ENCODE results near the gene MAP2. TPM values are rescaled to one million over a fixed set of nuclear protein-coding genes. Genes with fewer than 3 reads are reported as not detected.

Gene MAP2
- total and polyA plus RNA-seq, 10 of the 15 experiments (the other 5 are each of a cell fraction or from before 2014, with no cell fraction given) = 0.01 TPM; not detected in 9

DNA sequence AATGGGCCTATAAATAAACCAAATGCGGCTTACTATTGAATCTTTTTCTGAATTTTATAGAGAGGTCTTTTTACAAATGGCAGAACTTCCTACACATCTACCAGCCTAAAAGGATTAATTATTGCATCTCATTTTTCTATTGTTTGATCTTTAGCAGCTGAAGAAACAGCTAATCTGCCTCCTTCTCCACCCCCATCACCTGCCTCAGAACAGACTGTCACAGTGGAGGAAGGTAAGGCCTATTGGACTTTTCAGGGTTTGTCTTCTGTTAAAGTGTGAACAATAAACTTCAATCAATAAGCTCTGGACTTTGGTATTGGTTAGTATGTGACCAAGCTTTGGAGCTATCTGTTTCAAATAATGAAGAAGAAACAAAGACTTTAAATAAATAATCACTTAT is 256.7 kb downstream of the MAP2 start:
- no peak overlapping the region for H3K4me3 ChIP-seq
- RAD21 ChIA-PET (ENCODE audit: unreplicated experiment) = no interaction called here
- CTCF ChIA-PET = interaction anchor here (0.6 kb wide), 1 partner anchor 347 kb away, joined by 3 read pairs; no protein-coding TSS in a partner anchor
- SMC1A ChIA-PET (ENCODE audit: uncharacterized antibody, unreplicated experiment) = interaction anchor here (1.4 kb wide), 1 partner anchor 19 kb away, joined by 4 read pairs; no protein-coding TSS in a partner anchor
- H3K4me1 ChIP-seq (ENCODE audit: control insufficient read depth, insufficient read depth, low read length) = no peaks in the 10 kb centered on the region
- H4K20me1 ChIP-seq (ENCODE audit: control insufficient read depth, insufficient read depth) = no peaks in the 10 kb centered on the region
- no peaks in the 10 kb centered on the region for H3K36me3 ChIP-seq (ENCODE audit: control insufficient read depth in 2 of 2, insufficient read depth in 2 of 2, low read length in 1 of 2)
- TF ChIP-seq HDAC6 (IDR thresholded peaks at IDR 0.05; ENCODE audit: unreplicated experiment) (no peak), IRF4 (IDR thresholded peaks at IDR 0.05; ENCODE audit: low read depth, low read length) (no peak), MYB (IDR thresholded peaks at IDR 0.05; ENCODE audit: borderline replicate concordance, low read depth, low read length) (no peak)
- no peak overlapping the region for H3K9ac ChIP-seq (ENCODE audit: control insufficient read depth, insufficient read depth, low read length)
- no TSS peak for BruUV-seq (replicated peaks)
- DNase-seq (ENCODE audit: low read depth, low spot score) (no peak), FAIRE-seq (no peak), ATAC-seq (no peak)
- H2AFZ ChIP-seq (ENCODE audit: control insufficient read depth, low read depth, low read length) = no peak overlapping the region
- H3K4me2 ChIP-seq (ENCODE audit: control insufficient read depth, insufficient read depth) = no peak overlapping the region
- no peaks in the 10 kb centered on the region for H3K27me3 ChIP-seq (replicated peaks in 1 of 2; ENCODE audit: control insufficient read depth in 2 of 2, insufficient read depth in 2 of 2, low read length in 1 of 2)
- POLR2A ChIA-PET = no interaction called here
- no peak overlapping the region for H3K27ac ChIP-seq (ENCODE audit: control insufficient read depth, insufficient read depth)
- 90% methylated on average over 1 of the region's 1 CpG for WGBS (ENCODE audit: insufficient coverage, insufficient replicate concordance, low lambda C conversion rate, missing lambda C conversion rate)
- no peaks in the 10 kb centered on the region for H3K9me3 ChIP-seq (replicated peaks; ENCODE audit: control insufficient read depth, insufficient read depth, low read length)
- intact Hi-C loops (cut with micrococcal nuclease; ENCODE audit: unreplicated experiment) = no loop called here
- no peaks in the 10 kb centered on the region for H3K79me2 ChIP-seq (ENCODE audit: control insufficient read depth, insufficient read depth, low read length)
- in situ Hi-C loops (cut with MboI) = no loop called here

GRCh38 chr2:209681201-209681735 is 257.4 kb downstream of the MAP2 start:
- DNase-seq (ENCODE audit: low read depth, low spot score) (no peak), FAIRE-seq (no peak), ATAC-seq (no peak)
- H3K27me3 ChIP-seq (replicated peaks in 1 of 2; ENCODE audit: control insufficient read depth in 2 of 2, insufficient read depth in 2 of 2, low read length in 1 of 2) = no peaks in the 10 kb centered on the region; a peak in 1 of 4 replicates
- in situ Hi-C loops (cut with MboI) (no loop called here), intact Hi-C loops (cut with micrococcal nuclease; ENCODE audit: unreplicated experiment) (no loop called here)
- WGBS (ENCODE audit: insufficient coverage, insufficient replicate concordance, low lambda C conversion rate, missing lambda C conversion rate) = 32% methylated on average over 1 of the region's 1 CpG
- no peak overlapping the region for H3K9ac ChIP-seq (ENCODE audit: control insufficient read depth, insufficient read depth, low read length)
- CTCF ChIA-PET = no interaction called here
- POLR2A ChIA-PET = no interaction called here
- SMC1A ChIA-PET (ENCODE audit: uncharacterized antibody, unreplicated experiment) = interaction anchor here (1.4 kb wide), 1 partner anchor 18 kb away, joined by 4 read pairs; no protein-coding TSS in a partner anchor
- no peaks in the 10 kb centered on the region for H3K9me3 ChIP-seq (replicated peaks; ENCODE audit: control insufficient read depth, insufficient read depth, low read length)
- no peak overlapping the region for H3K4me3 ChIP-seq
- no TSS peak for BruUV-seq (replicated peaks)
- no peak overlapping the region for H3K27ac ChIP-seq (ENCODE audit: control insufficient read depth, insufficient read depth)
- no peaks in the 10 kb centered on the region for H3K4me1 ChIP-seq (ENCODE audit: control insufficient read depth, insufficient read depth, low read length)
- no peak overlapping the region for H3K4me2 ChIP-seq (ENCODE audit: control insufficient read depth, insufficient read depth)
- RAD21 ChIA-PET (ENCODE audit: unreplicated experiment) = no interaction called here
- no peak overlapping the region for H2AFZ ChIP-seq (ENCODE audit: control insufficient read depth, low read depth, low read length)
- no peaks in the 10 kb centered on the region for H4K20me1 ChIP-seq (ENCODE audit: control insufficient read depth, insufficient read depth)
- no peaks in the 10 kb centered on the region for H3K79me2 ChIP-seq (ENCODE audit: control insufficient read depth, insufficient read depth, low read length)
- no peaks in the 10 kb centered on the region for H3K36me3 ChIP-seq (ENCODE audit: control insufficient read depth in 2 of 2, insufficient read depth in 2 of 2, low read length in 1 of 2)
- TF ChIP-seq, protein P1, sequence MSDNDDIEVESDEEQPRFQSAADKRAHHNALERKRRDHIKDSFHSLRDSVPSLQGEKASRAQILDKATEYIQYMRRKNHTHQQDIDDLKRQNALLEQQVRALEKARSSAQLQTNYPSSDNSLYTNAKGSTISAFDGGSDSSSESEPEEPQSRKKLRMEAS (IDR thresholded peaks at IDR 0.05; ENCODE audit: low read depth, low read length) = no peak
- TF ChIP-seq, protein P2, sequence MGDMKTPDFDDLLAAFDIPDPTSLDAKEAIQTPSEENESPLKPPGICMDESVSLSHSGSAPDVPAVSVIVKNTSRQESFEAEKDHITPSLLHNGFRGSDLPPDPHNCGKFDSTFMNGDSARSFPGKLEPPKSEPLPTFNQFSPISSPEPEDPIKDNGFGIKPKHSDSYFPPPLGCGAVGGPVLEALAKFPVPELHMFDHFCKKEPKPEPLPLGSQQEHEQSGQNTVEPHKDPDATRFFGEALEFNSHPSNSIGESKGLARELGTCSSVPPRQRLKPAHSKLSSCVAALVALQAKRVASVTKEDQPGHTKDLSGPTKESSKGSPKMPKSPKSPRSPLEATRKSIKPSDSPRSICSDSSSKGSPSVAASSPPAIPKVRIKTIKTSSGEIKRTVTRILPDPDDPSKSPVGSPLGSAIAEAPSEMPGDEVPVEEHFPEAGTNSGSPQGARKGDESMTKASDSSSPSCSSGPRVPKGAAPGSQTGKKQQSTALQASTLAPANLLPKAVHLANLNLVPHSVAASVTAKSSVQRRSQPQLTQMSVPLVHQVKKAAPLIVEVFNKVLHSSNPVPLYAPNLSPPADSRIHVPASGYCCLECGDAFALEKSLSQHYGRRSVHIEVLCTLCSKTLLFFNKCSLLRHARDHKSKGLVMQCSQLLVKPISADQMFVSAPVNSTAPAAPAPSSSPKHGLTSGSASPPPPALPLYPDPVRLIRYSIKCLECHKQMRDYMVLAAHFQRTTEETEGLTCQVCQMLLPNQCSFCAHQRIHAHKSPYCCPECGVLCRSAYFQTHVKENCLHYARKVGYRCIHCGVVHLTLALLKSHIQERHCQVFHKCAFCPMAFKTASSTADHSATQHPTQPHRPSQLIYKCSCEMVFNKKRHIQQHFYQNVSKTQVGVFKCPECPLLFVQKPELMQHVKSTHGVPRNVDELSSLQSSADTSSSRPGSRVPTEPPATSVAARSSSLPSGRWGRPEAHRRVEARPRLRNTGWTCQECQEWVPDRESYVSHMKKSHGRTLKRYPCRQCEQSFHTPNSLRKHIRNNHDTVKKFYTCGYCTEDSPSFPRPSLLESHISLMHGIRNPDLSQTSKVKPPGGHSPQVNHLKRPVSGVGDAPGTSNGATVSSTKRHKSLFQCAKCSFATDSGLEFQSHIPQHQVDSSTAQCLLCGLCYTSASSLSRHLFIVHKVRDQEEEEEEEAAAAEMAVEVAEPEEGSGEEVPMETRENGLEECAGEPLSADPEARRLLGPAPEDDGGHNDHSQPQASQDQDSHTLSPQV (IDR thresholded peaks at IDR 0.05) = no peak
- TF ChIP-seq RFX5 (IDR thresholded peaks at IDR 0.05; ENCODE audit: low read depth, low read length) (no peak), BCLAF1 (IDR thresholded peaks at IDR 0.05) (no peak), ZNF24 (IDR thresholded peaks at IDR 0.05) (no peak), SRF (IDR thresholded peaks at IDR 0.05; ENCODE audit: low read depth in 2 of 2, low read length in 2 of 2) (no peak), STAT3 (IDR thresholded peaks at IDR 0.05; ENCODE audit: low read depth, low read length) (no peak), ZNF274 (IDR thresholded peaks at IDR 0.05; ENCODE audit: insufficient read depth, insufficient read length) (no peak)

Measured in GM12878 (cell line).